Rectal smooth muscle tissue (tissue), 1 donor: ENCODE measurements around the gene CACNG7.

Source experiments
- H3K27ac ChIP-seq: one replicate; pipeline ENCODE4 v1.7.0; 2013; ENCODE audit warnings: low read depth, low read length, inconsistent platforms
- H3K27me3 ChIP-seq: one replicate; pipeline ENCODE4 v1.7.0; 2013; ENCODE audit warnings: low read length; ENCODE audit not compliant: control insufficient read depth, insufficient read depth
- H3K36me3 ChIP-seq: one replicate; pipeline ENCODE4 v1.7.0; 2013; ENCODE audit warnings: low read length; ENCODE audit not compliant: control insufficient read depth, insufficient read depth
- H3K4me1 ChIP-seq: one replicate; pipeline ENCODE4 v1.7.0; 2013; ENCODE audit warnings: low read length; ENCODE audit not compliant: control insufficient read depth, insufficient read depth
- H3K4me3 ChIP-seq: one replicate; pipeline ENCODE4 v1.7.0; 2013; ENCODE audit warnings: low read length
- H3K9ac ChIP-seq: one replicate; pipeline ENCODE4 v1.7.0; 2013; ENCODE audit warnings: low read length

The CACNG7 gene

GRCh38 chr19:53971673-53972072, 62.6 kb downstream of the CACNG7 start:
- H3K27me3 ChIP-seq = no peaks in the 10 kb centered on the region
- no peaks in the 10 kb centered on the region for H3K4me1 ChIP-seq

GRCh38 chr19:53977429-53977990, 68.4 kb downstream of the CACNG7 start:
- H3K4me1 ChIP-seq = peaks cover 3% of the 10 kb centered on the region
- H3K4me3 ChIP-seq = peak overlapping the region; percentile 65
- no peak overlapping the region for H3K9ac ChIP-seq
- no peaks in the 10 kb centered on the region for H3K36me3 ChIP-seq
- peaks cover 15% of the 10 kb centered on the region for H3K27me3 ChIP-seq
- H3K27ac ChIP-seq = no peak overlapping the region

More at GRCh38 chr19:53971673-53972072, 62.6 kb downstream of the CACNG7 start:
- Histone ChIP-seq H3K4me3 (no peak overlapping the region), H3K27ac (no peak overlapping the region), H3K36me3 (no peaks in the 10 kb centered on the region), H3K9ac (no peak overlapping the region)

GRCh38 chr19:53977991-53978731, 69.1 kb downstream of the CACNG7 start:
- H3K4me3 ChIP-seq = peak overlapping the region; percentile 65
- no peak overlapping the region for H3K9ac ChIP-seq
- H3K27ac ChIP-seq = no peak overlapping the region
- peaks cover 3% of the 10 kb centered on the region for H3K4me1 ChIP-seq
- peaks cover 15% of the 10 kb centered on the region for H3K27me3 ChIP-seq
- no peaks in the 10 kb centered on the region for H3K36me3 ChIP-seq

- no peak overlapping the region for H3K4me3 ChIP-seq
- no peaks in the 10 kb centered on the region for H3K36me3 ChIP-seq
- H3K27me3 ChIP-seq = peaks cover 15% of the 10 kb centered on the region
- no peak overlapping the region for H3K27ac ChIP-seq
- H3K9ac ChIP-seq = no peak overlapping the region
- peaks cover 3% of the 10 kb centered on the region for H3K4me1 ChIP-seq
Observed at GRCh38 chr19:53978975-53979801, 70.1 kb downstream of the CACNG7 start.

- Histone ChIP-seq H3K4me3 (no peak overlapping the region), H3K9ac (no peak overlapping the region), H3K36me3 (no peaks in the 10 kb centered on the region), H3K4me1 (peaks cover 3% of the 10 kb centered on the region), H3K27me3 (peaks cover 15% of the 10 kb centered on the region), H3K27ac (no peak overlapping the region)
Observed at GRCh38 chr19:53980539-53981375, 71.7 kb downstream of the CACNG7 start.

GRCh38 chr19:53981376-53981951, 72.4 kb downstream of the CACNG7 start:
- Histone ChIP-seq H3K4me1 (peaks cover 3% of the 10 kb centered on the region), H3K27ac (no peak overlapping the region), H3K4me3 (no peak overlapping the region), H3K27me3 (peaks cover 15% of the 10 kb centered on the region), H3K36me3 (no peaks in the 10 kb centered on the region), H3K9ac (no peak overlapping the region)

GRCh38 chr19:53982001-53982451, 72.9 kb downstream of the CACNG7 start:
- Histone ChIP-seq H3K9ac (no peak overlapping the region), H3K27ac (no peak overlapping the region), H3K36me3 (no peaks in the 10 kb centered on the region), H3K4me3 (no peak overlapping the region), H3K4me1 (peaks cover 3% of the 10 kb centered on the region), H3K27me3 (peaks cover 15% of the 10 kb centered on the region)

- H3K36me3 ChIP-seq = no peaks in the 10 kb centered on the region
- no peak overlapping the region for H3K27ac ChIP-seq
- peaks cover 2% of the 10 kb centered on the region for H3K4me1 ChIP-seq
- no peak overlapping the region for H3K4me3 ChIP-seq
- peaks cover 14% of the 10 kb centered on the region for H3K27me3 ChIP-seq
- H3K9ac ChIP-seq = no peak overlapping the region
Observed at GRCh38 chr19:53982611-53983010, 73.5 kb downstream of the CACNG7 start.

GRCh38 chr19:53983457-53984289, 74.6 kb downstream of the CACNG7 start:
- Histone ChIP-seq H3K36me3 (no peaks in the 10 kb centered on the region), H3K27ac (no peak overlapping the region), H3K9ac (no peak overlapping the region), H3K4me3 (no peak overlapping the region), H3K27me3 (peaks cover 13% of the 10 kb centered on the region), H3K4me1 (no peaks in the 10 kb centered on the region)

GRCh38 chr19:53985863-53986262, 76.8 kb downstream of the CACNG7 start:
- peaks cover 11% of the 10 kb centered on the region for H3K27me3 ChIP-seq
- no peaks in the 10 kb centered on the region for H3K36me3 ChIP-seq
- H3K9ac ChIP-seq = no peak overlapping the region
- no peak overlapping the region for H3K4me3 ChIP-seq
- H3K4me1 ChIP-seq = no peaks in the 10 kb centered on the region
- no peak overlapping the region for H3K27ac ChIP-seq

GRCh38 chr19:53988981-53989380, 79.9 kb downstream of the CACNG7 start:
- Histone ChIP-seq H3K4me3 (no peak overlapping the region), H3K9ac (no peak overlapping the region), H3K27me3 (peaks cover 24% of the 10 kb centered on the region), H3K27ac (no peak overlapping the region), H3K4me1 (no peaks in the 10 kb centered on the region), H3K36me3 (no peaks in the 10 kb centered on the region)
